ENCODE results near the gene RAP2A.

Gene RAP2A

DNA sequence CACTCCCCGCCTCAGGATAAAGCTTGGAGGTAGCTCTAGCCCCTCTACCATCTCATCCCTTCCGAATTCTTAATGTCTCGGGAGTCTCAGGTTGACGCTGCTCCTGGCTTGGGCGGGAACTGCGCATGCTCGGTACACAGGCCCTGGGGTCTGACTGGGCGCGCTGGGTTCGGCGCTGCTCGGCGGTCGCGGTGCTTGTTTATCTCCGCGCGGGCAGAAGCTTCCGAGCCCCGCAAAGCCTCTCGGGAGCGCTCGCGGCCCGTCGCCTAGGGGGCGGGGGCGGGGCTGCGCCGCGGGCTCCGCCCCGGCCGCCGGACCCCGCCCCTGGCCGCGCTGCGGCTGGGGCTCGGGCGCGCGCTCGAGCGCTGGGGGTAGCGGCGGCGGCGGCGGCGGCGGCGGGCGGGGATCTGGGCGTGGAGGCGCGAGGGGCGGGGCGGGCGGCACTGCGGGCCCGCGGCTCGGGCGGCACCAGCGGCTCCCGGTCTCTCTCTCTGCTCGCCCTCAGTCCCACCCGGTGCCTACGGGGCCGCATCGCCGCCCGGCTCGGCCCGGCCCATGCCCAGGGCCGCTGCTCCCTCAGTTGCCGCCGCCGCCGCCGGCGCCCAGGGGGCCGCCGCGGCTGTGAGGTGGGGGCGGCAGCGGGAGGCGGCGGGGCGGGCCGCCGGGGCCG lies at the start of gene RAP2A:
TSS of gene RAP2A (plus strand) at position 443 of the 670 bp plus-strand sequence. CDS start 302 bp downstream, outside the sequence.
- peak; percentile 90 for DNase-seq (ENCODE audit: low spot score)

DNA sequence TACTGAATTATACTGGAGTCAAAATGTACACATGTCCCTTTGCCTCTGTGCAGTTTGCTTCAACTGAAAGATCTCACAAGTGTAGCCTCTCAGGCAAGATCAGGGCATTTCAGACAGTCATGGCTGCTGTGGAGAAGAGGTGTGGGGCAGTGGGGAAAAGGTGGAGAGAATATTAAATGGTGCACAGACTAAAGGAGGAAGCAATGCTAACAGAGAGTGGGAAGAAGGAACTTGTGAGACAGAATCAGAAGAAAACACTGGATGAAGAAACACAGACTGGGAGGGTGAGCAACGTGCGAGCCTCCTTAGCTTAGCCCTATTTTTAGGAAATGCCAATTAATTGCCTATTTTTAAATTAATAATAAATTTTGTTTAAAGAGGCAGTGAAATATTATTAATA lies 49.6 kb upstream of the RAP2A start:
- DNase-seq (ENCODE audit: low spot score), result no peak

DNA sequence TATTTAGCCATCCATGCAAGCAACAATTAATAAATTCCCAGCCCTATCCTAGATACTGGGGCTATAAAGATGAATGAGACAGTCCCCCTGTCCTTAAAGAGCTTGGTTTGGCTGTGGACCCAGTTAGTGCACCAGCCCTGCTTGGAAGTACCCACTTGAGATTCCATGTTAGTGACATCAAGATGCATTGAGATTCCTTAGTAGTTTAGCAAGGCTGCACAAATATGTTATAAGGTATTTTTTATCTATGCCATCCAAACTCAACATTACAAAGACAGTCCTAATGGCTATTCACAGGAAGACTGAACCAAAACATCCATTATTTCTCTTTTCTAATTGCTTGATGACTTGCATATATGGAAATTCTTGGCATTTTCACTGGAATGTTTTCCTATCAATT lies 48.8 kb upstream of the RAP2A start:
- no peak for DNase-seq (ENCODE audit: low spot score)

DNA sequence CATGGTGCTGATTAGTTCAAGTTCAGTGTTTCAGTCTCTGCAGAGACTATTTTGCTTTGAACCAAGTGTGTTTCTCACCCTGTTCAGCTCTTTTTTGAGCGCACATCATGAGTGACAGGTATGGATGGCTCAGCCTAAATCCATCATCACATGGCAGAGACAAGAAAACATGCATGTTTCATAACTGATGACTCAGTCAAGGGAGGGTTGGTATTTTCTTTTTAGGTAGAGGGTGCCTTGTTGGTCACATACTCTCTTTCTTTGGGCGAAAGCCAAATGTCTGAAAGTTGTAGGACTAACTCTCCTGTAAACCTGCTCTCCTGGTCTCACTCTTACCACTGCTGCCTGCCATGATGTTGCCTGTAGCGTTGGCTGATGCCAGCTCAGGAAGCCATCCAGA lies 48.1 kb upstream of the RAP2A start:
- no peak for DNase-seq (ENCODE audit: low spot score)

DNA sequence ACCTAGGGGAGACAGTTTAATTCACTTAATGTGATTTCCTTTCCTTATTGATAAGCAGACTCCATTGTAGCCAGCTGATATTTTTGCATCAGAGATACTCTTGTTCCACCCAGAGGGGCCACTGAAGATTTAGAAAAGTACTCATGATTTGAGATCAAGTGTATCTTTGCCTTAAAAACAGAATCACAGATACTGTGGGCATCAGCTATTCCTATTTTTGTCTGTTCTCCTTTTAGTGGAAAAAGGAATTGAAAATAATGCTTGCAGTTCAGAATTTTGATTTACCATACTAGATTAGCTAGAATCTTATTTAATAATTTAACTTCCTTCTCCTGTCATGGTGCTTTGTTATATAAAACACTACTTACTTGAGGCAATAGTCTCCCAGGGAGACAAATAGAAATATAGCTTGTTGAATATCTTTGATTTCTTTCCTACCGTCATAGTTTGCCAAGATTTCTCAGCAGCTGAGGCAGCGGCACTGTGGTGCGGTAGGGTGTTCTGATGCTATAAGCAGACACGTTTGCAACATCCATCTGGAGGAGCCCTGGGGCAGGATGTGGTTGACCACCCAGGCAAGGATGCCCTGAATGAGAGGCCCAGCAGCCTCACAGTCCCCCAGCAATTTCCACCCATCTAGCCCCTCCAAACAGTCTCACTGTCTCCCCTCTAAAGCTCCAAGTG lies 47.0 kb upstream of the RAP2A start:
- no peak for DNase-seq (ENCODE audit: low spot score)

DNA sequence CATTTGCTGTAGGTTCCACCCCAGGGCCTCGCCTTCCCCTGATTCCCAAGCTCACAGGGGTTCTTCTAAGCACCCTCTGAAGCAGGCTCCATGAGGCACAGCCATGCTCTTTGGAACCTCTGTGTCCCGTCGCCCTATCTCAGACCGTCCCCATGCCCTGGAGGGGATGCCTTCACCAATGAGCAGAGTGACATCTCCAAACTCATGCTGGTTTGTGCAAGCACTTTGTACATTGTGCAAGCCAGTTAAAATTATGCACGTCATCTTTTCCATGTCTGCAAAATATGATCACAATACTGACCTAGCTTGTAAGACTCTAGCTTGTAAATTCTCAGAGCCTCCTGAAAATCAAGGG lies 46.5 kb upstream of the RAP2A start:
- DNase-seq (ENCODE audit: low spot score), result no peak

DNA sequence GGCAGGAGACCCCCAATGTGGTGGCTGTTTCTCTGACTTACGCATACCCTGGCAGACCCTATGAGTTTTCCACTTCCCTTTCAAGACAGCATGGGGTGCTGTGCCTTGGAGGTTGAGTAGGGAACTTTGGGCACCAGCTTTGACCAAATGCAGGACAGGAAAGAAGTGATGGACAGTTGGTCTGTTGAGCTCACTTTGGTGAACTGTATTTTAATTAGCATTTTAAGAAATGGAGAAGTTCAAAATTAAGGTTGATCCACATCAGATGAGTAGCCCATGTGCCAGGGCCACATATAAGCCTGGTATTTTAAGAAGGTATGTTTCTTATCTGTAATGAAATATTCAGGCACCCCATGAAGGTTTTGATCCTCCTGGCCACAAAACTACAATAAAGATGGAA lies 46.1 kb upstream of the RAP2A start:
- DNase-seq (ENCODE audit: low spot score), result no peak

DNA sequence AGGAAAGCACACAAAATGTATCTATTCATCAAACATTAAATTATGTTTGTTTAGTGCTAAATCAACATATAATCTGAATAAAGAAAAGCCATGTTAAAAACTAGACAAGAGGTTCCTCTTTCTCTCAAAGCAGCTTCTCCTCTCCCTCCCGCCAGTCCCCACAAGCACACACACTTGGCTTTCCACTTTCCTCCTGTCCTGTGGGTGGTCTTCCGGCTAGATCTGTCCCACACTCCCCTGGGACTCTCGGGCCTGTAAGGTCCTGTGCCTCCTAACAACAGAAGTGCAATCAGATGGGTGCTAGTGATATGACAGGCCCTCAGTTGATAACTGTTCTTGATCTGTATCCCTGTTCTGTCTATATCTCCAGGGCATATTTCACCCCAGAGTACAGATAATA lies 45.6 kb upstream of the RAP2A start:
- DNase-seq (ENCODE audit: low spot score), result no peak

DNA sequence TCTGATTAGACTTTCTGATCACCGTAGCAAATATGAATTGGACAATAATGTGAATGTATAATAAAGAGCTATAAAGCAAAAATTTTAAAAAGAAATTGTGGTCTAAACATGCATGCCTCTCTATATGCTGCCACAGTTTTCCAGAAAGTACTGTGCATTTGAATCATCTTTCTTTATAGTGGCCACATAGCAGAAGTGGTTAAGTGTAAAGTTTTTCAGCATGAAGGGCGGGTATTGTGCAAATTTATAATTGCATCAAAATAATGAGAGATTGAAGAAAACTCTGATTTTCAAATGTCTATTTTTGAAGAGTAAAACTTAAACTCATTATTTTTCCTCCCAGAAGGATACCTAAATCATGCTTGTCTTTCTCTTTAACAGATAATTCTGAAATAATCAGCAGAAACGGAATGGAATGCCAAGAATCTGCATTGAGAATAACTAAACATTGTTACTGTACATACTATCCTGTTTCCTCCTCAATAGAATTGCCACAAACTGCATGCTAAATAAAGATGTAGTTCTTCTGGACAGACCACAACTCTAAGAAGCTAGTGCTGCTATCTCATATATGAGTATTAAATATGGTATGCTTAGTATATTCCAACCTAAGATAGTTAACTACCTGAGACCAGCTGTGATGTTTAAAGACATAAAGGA lies 42.9 kb upstream of the RAP2A start:
- no peak for DNase-seq (ENCODE audit: low spot score)

DNA sequence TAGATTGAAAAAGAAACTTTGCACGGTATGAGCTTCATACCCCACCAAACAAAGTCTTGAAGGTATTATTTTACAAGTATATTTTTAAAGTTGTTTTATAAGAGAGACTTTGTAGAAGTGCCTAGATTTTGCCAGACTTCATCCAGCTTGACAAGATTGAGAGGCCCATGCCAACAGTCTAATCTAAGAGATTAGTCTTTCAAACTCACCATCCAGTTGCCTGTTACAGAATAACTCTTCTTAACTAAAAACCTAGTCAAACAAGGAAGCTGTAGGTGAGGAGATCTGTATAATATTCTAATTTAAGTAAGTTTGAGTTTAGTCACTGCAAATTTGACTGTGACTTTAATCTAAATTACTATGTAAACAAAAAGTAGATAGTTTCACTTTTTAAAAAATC lies 41.9 kb upstream of the RAP2A start:
- DNase-seq (ENCODE audit: low spot score), result no peak

DNA sequence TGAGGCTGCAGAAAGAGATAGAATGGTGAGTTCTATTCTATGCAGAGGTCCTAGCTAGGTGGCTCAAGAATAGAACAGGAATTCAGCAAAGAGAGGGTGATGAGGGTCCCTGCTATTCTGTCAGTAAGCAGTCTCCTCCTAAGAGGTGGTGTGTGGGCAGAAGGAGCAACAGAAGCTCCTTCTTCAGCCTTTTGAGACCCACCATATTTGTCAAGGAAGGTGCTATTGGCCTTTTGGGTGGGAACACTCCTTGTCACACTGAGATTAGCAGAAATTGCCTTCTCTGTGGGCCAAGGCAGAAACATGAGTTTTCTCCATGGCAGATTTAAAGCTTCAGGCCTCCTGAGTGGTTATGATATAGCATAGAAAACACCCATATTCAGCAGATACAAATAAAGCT lies 39.4 kb upstream of the RAP2A start:
- no peak for DNase-seq (ENCODE audit: low spot score)

DNA sequence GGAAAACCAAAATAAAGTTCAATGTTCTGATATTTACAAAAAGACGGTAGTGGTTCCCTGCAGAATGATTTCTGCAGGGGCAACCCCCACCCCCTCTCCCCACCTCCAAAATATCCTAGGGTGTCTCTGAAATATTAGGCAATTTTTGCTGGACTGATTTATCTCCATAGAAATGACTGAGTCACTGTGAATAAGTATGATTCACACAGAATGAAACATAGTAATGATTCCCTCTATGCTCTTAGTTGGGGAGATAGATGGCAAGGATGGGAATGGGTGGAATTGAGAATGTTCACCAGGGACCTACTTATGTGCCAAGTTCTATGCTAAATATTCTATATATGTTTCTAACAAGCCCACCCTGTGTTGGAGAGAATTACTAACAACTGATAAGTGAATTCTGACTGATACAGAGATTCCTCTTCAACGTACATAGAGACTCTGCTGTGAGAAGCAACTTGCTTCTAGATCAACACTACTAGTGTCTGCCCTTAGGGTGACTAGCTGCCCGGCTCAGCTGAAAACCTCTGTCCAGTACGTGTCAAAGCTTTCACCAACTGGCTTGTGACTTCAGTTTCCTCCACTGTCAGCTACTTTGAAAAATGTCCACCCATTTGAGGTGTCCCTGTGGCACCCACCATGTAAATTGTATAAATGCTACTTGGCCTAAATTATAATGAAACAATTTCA lies 38.4 kb upstream of the RAP2A start:
- no peak for DNase-seq (ENCODE audit: low spot score)

DNA sequence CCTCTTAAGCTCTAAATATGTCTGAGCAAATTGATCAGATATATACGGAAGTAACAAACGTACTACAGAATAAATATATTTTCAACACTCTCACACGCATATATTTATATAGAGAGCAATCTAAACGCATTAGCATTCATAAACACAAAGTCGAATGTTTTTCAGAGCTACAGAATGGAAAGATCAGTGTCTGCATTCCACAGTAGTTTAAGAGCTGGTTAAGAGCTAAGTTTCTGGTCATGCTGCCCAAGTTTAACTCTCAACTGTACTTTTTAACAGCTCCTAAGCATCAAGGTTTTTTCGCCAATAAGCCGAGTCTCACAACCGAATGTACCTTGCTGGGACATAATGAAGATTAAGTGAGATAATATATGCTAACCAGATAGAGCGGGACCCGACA lies 36.7 kb upstream of the RAP2A start:
- DNase-seq (ENCODE audit: low spot score), result no peak

DNA sequence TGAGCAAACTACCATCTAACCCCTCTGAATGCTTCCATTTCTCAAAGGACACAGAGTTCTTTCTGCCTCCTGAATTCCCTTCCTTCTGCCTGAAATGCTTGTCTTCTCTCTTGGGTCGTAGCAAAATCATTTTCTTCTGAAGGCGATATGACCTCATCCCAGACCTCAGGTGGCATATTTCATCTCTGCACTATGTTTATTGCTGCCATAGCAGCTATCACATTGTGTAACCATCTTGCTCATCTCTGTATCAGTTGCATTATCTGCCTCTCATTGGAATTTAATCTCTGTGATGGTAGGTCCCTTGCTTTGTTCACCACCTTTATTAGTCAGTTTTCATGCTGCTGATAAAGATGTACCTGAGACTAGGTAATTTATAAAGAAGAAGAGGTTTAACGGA lies 32.5 kb upstream of the RAP2A start:
- DNase-seq (ENCODE audit: low spot score), result no peak

DNA sequence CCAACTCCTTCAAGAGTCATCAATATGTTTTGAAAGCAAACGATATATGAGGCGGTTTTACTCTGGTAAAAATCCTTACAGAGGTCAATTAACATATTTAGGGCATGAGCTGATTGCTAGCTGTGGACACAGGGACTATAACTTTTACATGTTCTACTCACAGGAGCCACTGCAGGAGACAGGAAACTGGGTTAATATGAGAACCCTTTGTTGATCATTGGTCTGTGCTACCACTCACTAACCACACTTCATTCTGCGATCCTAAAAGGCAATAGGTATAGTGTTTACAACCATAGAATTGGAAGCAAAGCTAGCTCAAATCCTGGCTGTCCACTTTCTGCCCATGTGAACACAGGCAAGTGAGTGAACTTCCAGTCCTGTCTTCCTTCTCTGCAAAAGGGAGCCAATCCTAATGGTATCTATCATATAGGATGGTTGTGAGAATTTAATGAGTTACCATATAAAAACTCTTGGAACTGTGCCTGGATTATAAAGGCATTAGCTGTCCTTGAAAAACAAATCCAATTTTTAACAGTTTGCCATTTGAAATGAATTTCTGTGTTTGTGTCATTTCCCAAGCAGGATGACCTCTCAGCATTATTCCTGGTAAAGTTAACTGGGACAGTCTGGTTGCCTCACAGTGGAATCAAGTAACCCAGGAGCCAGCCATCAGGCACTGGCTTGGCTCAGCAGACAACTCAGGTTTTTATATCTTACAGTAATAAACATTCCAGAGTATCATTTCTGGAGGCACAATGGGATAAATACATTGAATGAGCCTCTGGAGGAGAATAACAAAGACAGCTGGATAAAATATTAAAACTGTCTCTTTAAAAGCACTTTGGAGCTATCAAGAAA lies 29.8 kb upstream of the RAP2A start:
- no peak for DNase-seq (ENCODE audit: low spot score)

DNA sequence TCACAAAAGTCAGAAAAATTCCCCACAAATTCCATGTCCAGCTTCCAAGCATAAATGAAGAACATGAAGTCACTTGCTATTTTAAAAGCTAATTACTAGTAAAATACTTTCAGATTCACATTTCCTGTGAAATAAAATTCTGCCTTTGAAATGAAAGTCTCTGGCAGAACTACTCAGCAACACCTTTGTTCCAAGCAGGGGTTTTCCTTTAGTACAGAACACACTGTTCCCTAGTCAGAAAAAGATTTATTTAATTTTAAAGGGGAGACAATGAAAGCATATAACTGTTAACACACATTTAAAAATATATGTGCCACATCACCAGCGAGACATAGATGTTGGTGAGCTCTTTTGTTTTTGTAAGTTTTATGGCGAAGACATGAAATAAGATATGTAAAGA lies 26.4 kb upstream of the RAP2A start:
- no peak for DNase-seq (ENCODE audit: low spot score)

DNA sequence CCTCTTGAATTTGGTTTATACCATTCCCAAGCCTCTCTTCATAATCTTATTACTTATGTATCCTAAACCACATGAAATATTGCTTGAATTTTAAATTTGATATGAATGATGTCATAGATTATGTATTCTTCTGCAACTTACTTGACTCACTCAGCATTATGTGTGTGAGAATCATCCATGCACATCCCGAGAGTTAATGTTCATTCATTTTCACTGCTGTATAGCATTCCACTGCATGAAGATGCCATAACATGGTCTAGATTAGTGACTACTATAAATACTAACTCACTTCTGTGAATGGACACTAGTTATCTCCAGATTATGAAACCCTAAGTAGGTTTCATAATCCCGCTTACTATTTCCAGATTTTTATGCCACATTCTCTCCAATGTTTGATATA lies 25.0 kb upstream of the RAP2A start:
- DNase-seq (ENCODE audit: low spot score), result no peak

DNA sequence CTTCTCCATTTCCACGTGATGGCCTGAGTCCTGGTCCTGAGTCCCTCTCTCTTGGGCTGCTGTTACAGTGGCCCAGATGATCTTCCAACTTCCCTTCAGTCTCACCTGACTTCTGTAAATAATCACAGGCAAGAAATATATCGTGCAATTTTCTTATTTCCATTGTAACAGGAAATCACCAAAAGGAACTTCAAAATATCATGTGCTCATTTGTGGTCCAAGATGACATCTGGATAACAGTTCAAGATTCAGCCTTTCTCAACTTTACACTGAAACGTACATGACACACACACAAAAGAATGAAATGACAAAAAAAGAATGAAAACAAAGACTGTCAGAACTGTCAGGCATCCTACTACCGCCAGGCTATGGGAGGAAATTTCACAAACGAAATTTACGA lies 22.0 kb upstream of the RAP2A start:
- no peak for DNase-seq (ENCODE audit: low spot score)

DNA sequence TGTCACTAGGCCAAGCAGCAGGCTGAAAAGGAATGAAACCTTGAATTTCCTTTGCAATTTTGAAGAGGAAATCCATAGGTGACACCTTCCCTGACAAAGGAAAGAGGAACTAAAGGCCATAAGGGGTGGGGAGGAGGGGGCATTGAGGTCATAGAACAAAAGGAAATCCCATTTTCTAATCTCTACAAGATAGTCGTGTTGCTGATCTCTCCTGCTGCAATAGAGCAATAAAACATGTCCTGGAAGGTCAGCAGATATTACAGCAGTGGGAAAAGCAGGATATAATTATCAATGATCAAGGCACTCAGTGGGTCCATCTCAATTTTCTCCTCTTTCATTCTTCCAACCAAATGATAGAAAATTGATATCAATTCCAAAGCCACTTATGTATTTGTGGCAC lies 20.3 kb upstream of the RAP2A start:
- DNase-seq (ENCODE audit: low spot score), result no peak

DNA sequence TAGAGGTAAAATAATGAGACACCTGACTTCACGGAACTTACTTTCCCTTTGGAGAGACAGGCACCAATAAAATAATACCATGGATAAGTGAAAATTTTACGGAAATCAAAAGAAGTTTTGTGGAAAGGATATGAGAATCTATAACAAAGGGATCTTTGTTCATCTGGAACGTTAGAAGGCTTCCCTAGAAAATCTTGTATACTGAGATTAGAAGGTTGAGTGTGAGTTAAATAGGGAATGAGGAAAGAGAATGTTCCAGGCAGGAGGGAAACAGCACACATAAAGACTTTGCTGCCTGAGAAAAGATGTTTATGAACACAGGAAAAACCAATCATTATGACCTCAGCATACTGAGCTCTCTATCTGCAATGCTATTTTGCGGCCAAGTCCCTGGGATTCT lies 19.6 kb upstream of the RAP2A start:
- no peak for DNase-seq (ENCODE audit: low spot score)

DNA sequence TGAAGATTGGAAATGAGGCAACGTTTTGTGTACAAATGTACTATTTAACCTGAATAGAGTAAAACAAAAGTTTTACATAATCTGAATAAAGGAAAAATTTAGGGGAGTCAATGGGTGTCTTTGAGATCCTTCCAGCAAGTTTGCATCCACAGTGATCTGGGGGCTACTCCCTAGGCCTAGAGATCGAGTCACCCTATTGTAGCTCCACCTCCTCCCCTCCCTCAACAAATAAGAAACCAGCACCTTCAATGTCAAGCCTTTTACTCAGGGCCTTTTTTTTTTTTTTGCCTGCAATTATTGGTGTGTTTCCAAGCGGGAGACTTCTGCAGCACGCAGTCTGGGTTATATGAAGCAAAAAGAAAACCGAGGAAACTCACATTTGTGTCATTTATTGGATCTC lies 16.3 kb upstream of the RAP2A start:
- DNase-seq (ENCODE audit: low spot score), result no peak

Measured in CD4-positive, alpha-beta T cell treated with Interleukin-15 for 4 hours (primary cell).